Measurements from ENCODE around the gene MGA. TPM values are rescaled to one million over a fixed set of nuclear protein-coding genes. Genes with fewer than 3 reads are reported as not detected.

The MGA gene
- total and polyA plus RNA-seq, 2 experiments from 2014 or later, result 13.2 to 14.8 TPM

GRCh38 chr15:41692049-41692448 lies 31.8 kb downstream of the MGA start:
- H3K4me2 ChIP-seq (ENCODE audit: unreplicated experiment), result peak overlapping the region; percentile 38
- H3K36me3 ChIP-seq (ENCODE audit: low read depth), result peaks cover 7% of the 10 kb centered on the region; the same call in 1 of the 2 replicates
- no peak overlapping the region for H3K9ac ChIP-seq
- peaks cover 15% of the 10 kb centered on the region; the same call in 1 of the 2 replicates for H4K20me1 ChIP-seq (ENCODE audit: insufficient read depth)
- no peak for TF ChIP-seq EZH2 (IDR thresholded peaks at IDR 0.05; ENCODE audit: insufficient read depth, poor library complexity, severe bottlenecking)
- no peak for DNase-seq
- peak overlapping the region; percentile 26 for H3K27ac ChIP-seq
- no peaks in the 10 kb centered on the region for H3K27me3 ChIP-seq (replicated peaks; ENCODE audit: insufficient read depth)
- H3K79me2 ChIP-seq (ENCODE audit: insufficient read depth), result peaks cover 100% of the 10 kb centered on the region
- no peaks in the 10 kb centered on the region for H3K9me3 ChIP-seq (ENCODE audit: low read depth)
- peaks cover 13% of the 10 kb centered on the region; the same call in 1 of the 2 replicates for H3K4me1 ChIP-seq (ENCODE audit: insufficient read depth)
- H2AFZ ChIP-seq, result no peak overlapping the region
- H3F3A ChIP-seq (ENCODE audit: insufficient read depth), result peaks cover 11% of the 10 kb centered on the region; the same call in 1 of the 2 replicates
- H3K4me3 ChIP-seq, result no peak overlapping the region
- in situ Hi-C loops (cut with MboI), result no loop called here
- H3K9me2 ChIP-seq (ENCODE audit: insufficient read depth), result no peaks in the 10 kb centered on the region
- WGBS, 2 experiments (ENCODE audit: low coverage in 1 of 2, low lambda C conversion rate in 2 of 2, missing lambda C conversion rate in 2 of 2), result 84% methylated on average over 4 of the region's 4 CpGs

GRCh38 chr15:41693757-41694156 lies 33.6 kb downstream of the MGA start:
- peaks cover 7% of the 10 kb centered on the region; the same call in 1 of the 2 replicates for H3K36me3 ChIP-seq (ENCODE audit: low read depth)
- WGBS, 2 experiments (ENCODE audit: low coverage in 1 of 2, low lambda C conversion rate in 2 of 2, missing lambda C conversion rate in 2 of 2), result 95 to 100% methylated on average over 4 of the region's 4 CpGs

GRCh38 chr15:41695750-41696436 lies 35.7 kb downstream of the MGA start:
- H3K9ac ChIP-seq, result no peak overlapping the region
- no peak overlapping the region for H3K4me3 ChIP-seq

More at GRCh38 chr15:41693757-41694156, 33.6 kb downstream of the MGA start:
- TF ChIP-seq EZH2phosphoT487 (IDR thresholded peaks at IDR 0.05; ENCODE audit: insufficient read depth, low read depth), result no peak
- TF ChIP-seq EZH2 (IDR thresholded peaks at IDR 0.05; ENCODE audit: insufficient read depth, poor library complexity, severe bottlenecking), result no peak
- H3K9me2 ChIP-seq (ENCODE audit: insufficient read depth), result no peaks in the 10 kb centered on the region
- H3K9ac ChIP-seq, result no peak overlapping the region
- H3K9me3 ChIP-seq (ENCODE audit: low read depth), result no peaks in the 10 kb centered on the region
- no peak overlapping the region for H2AFZ ChIP-seq
- no peaks in the 10 kb centered on the region for H3K27me3 ChIP-seq (replicated peaks; ENCODE audit: insufficient read depth)
- no peak overlapping the region for H3K27ac ChIP-seq
- H3F3A ChIP-seq (ENCODE audit: insufficient read depth), result peaks cover 11% of the 10 kb centered on the region; the same call in 1 of the 2 replicates
- in situ Hi-C loops (cut with MboI), result no loop called here
- H3K79me2 ChIP-seq (ENCODE audit: insufficient read depth), result peaks cover 99% of the 10 kb centered on the region
- no peak for DNase-seq
- H4K20me1 ChIP-seq (ENCODE audit: insufficient read depth), result 0 out of 2 replicates have a peak, but pooled peaks cover 15% of the 10 kb centered on the region
- peaks cover 13% of the 10 kb centered on the region; the same call in 1 of the 2 replicates for H3K4me1 ChIP-seq (ENCODE audit: insufficient read depth)
- H3K4me2 ChIP-seq (ENCODE audit: unreplicated experiment), result no peak overlapping the region
- H3K4me3 ChIP-seq, result no peak overlapping the region

GRCh38 chr15:41698779-41699178 lies 38.6 kb downstream of the MGA start:
- 0 out of 2 replicates have a peak, but pooled peaks cover 4% of the 10 kb centered on the region for H4K20me1 ChIP-seq (ENCODE audit: insufficient read depth)
- H3K9ac ChIP-seq, result no peak overlapping the region
- H3K9me2 ChIP-seq (ENCODE audit: insufficient read depth), result no peaks in the 10 kb centered on the region
- no peak overlapping the region for H3K27ac ChIP-seq
- H3K27me3 ChIP-seq (replicated peaks; ENCODE audit: insufficient read depth), result no peaks in the 10 kb centered on the region
- no peak overlapping the region for H3K4me2 ChIP-seq (ENCODE audit: unreplicated experiment)
- peaks cover 10% of the 10 kb centered on the region for H3K4me1 ChIP-seq (ENCODE audit: insufficient read depth)
- H2AFZ ChIP-seq, result no peak overlapping the region
- H3K9me3 ChIP-seq (ENCODE audit: low read depth), result no peaks in the 10 kb centered on the region
- H3K36me3 ChIP-seq (ENCODE audit: low read depth), result peaks cover 18% of the 10 kb centered on the region
- WGBS, 2 experiments (ENCODE audit: low coverage in 1 of 2, low lambda C conversion rate in 2 of 2, missing lambda C conversion rate in 2 of 2), result 95 to 97% methylated on average over 2 of the region's 2 CpGs
- DNase-seq, result peak; percentile 76
- H3K79me2 ChIP-seq (ENCODE audit: insufficient read depth), result peaks cover 85% of the 10 kb centered on the region
- in situ Hi-C loops (cut with MboI), result no loop called here
- no peak overlapping the region for H3K4me3 ChIP-seq
- no peak for TF ChIP-seq EZH2 (IDR thresholded peaks at IDR 0.05; ENCODE audit: insufficient read depth, poor library complexity, severe bottlenecking)
- no peak for TF ChIP-seq EZH2phosphoT487 (IDR thresholded peaks at IDR 0.05; ENCODE audit: insufficient read depth, low read depth)
- 0 out of 2 replicates have a peak, but pooled peaks cover 4% of the 10 kb centered on the region for H3F3A ChIP-seq (ENCODE audit: insufficient read depth)

More at GRCh38 chr15:41695750-41696436, 35.7 kb downstream of the MGA start:
- peaks cover 14% of the 10 kb centered on the region; the same call in 1 of the 2 replicates for H3F3A ChIP-seq (ENCODE audit: insufficient read depth)
- H3K4me2 ChIP-seq (ENCODE audit: unreplicated experiment), result no peak overlapping the region
- H3K27ac ChIP-seq, result no peak overlapping the region
- peaks cover 89% of the 10 kb centered on the region for H3K79me2 ChIP-seq (ENCODE audit: insufficient read depth)
- TF ChIP-seq EZH2phosphoT487 (IDR thresholded peaks at IDR 0.05; ENCODE audit: insufficient read depth, low read depth) (no peak), EZH2 (IDR thresholded peaks at IDR 0.05; ENCODE audit: insufficient read depth, poor library complexity, severe bottlenecking) (no peak)
- peaks cover 12% of the 10 kb centered on the region for H3K36me3 ChIP-seq (ENCODE audit: low read depth)
- H2AFZ ChIP-seq, result no peak overlapping the region
- no peaks in the 10 kb centered on the region for H3K9me2 ChIP-seq (ENCODE audit: insufficient read depth)
- WGBS, 2 experiments (ENCODE audit: low coverage in 1 of 2, low lambda C conversion rate in 2 of 2, missing lambda C conversion rate in 2 of 2), result 75 to 78% methylated on average over 8 of the region's 8 CpGs
- H3K9me3 ChIP-seq (ENCODE audit: low read depth), result no peaks in the 10 kb centered on the region
- no peaks in the 10 kb centered on the region for H3K27me3 ChIP-seq (replicated peaks; ENCODE audit: insufficient read depth)
- H3K4me1 ChIP-seq (ENCODE audit: insufficient read depth), result peaks cover 18% of the 10 kb centered on the region
- in situ Hi-C loops (cut with MboI), result no loop called here
- peak; percentile 12 for DNase-seq
- H4K20me1 ChIP-seq (ENCODE audit: insufficient read depth), result 0 out of 2 replicates have a peak, but pooled peaks cover 15% of the 10 kb centered on the region
